Measurements from ENCODE around the gene TOGARAM1.

TOGARAM1 gene

DNA sequence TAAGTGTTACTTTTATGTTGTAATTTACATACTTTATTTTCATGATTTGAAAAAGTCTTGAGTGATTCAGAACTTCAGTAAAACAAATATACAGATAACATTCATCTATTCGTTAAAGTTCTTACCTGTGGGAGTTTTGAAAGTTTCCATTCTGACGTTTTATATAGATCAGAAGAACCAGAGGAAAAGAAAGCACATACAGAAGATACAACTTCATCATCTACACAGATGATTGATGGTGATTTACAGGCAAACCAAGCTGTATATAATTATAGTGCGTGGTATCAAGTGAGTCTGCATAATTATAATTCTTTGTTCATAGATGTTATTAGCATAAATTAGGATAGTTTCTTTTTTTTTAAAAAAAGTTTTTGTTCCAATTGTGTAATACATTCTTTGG, 152.3 kb downstream of the TOGARAM1 start:
- TF ChIP-seq, protein P1, sequence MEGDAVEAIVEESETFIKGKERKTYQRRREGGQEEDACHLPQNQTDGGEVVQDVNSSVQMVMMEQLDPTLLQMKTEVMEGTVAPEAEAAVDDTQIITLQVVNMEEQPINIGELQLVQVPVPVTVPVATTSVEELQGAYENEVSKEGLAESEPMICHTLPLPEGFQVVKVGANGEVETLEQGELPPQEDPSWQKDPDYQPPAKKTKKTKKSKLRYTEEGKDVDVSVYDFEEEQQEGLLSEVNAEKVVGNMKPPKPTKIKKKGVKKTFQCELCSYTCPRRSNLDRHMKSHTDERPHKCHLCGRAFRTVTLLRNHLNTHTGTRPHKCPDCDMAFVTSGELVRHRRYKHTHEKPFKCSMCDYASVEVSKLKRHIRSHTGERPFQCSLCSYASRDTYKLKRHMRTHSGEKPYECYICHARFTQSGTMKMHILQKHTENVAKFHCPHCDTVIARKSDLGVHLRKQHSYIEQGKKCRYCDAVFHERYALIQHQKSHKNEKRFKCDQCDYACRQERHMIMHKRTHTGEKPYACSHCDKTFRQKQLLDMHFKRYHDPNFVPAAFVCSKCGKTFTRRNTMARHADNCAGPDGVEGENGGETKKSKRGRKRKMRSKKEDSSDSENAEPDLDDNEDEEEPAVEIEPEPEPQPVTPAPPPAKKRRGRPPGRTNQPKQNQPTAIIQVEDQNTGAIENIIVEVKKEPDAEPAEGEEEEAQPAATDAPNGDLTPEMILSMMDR (IDR thresholded peaks at IDR 0.05; ENCODE audit: low read depth, low read length, missing control alignments), result no peak
- H3K4me3 ChIP-seq (replicated peaks; ENCODE audit: low read depth, low read length), result no peak overlapping the region
- DNase-seq (ENCODE audit: extremely low read depth, low read depth), result no peak

DNA sequence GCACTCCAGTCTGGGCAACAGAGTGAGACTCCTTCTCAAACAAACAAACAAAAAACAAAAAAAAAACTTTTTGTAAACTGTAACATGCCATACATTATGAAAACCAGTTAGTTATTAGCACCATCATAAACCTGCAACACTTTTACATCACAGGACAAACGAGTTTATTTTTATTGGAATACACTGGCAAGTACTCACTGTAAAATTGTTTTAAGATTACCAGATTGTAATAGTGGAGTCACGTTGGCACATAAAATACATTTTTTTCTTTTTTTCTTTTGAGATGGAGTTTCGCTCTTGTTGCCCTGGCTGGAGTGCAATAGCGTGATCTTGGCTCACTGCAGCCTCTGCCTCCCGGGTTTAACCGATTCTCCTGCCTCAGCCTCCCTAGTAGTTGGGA, 156.6 kb downstream of the TOGARAM1 start:
- DNase-seq (ENCODE audit: extremely low read depth, low read depth), result no peak
- TF ChIP-seq, protein P1 (IDR thresholded peaks at IDR 0.05; ENCODE audit: low read depth, low read length, missing control alignments), result no peak
- H3K4me3 ChIP-seq (replicated peaks; ENCODE audit: low read depth, low read length), result no peak overlapping the region

DNA sequence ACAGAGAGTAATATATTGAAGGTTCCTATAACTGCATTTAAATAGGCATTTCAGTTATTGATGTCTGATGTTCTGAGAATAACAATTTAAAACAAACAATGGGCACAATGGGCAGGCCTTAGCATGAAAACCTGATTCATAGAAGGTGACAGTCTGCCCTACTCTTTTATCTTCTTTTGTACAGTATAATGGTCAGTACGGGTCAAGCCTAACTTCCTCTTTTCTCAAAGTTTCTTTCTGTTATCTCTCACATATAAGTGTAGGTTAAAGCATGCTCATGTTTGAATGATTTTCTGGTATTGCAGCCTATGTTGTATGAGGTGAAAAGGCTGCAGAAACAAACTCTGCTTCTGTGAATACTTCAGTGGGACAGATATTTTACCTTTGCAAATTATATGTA, 158.1 kb downstream of the TOGARAM1 start:
- TF ChIP-seq, protein P1 (IDR thresholded peaks at IDR 0.05; ENCODE audit: low read depth, low read length, missing control alignments), result no peak
- DNase-seq (ENCODE audit: extremely low read depth, low read depth), result no peak
- no peak overlapping the region for H3K4me3 ChIP-seq (replicated peaks; ENCODE audit: low read depth, low read length)

DNA sequence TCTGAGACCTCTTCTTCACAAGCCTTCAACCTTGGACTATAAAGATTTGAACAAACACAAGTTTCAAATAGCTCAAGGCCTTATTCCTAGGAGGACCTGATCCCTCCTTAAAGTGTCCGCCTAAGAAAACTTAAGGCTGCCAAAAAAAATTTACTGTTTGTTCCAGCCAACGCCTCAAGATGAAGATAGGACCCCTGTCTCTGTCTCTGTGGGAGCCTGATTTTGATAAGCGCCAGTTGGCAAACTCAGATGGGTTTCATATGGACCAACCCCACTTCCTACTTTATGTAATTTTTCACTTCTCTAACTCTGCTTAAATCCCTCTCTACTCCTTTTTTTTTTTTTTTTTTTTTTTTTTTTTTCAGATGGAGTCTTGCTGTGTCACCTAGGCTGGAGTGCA, 161.3 kb downstream of the TOGARAM1 start:
- TF ChIP-seq, protein P1 (IDR thresholded peaks at IDR 0.05; ENCODE audit: low read depth, low read length, missing control alignments), result no peak
- no peak overlapping the region for H3K4me3 ChIP-seq (replicated peaks; ENCODE audit: low read depth, low read length)
- no peak for DNase-seq (ENCODE audit: extremely low read depth, low read depth)

All from HFF-Myc (cell line).